NOMO-1 treated with dmso at 0.1 percent for 144 hours (cell line): ENCODE data around the gene TTPAL.

Experiments
- DNase-seq: peaks from one replicate; lab custom pipeline; 2025; ENCODE audit not compliant: unreplicated experiment; lab: John Stamatoyannopoulos, UW

Gene TTPAL

DNA sequence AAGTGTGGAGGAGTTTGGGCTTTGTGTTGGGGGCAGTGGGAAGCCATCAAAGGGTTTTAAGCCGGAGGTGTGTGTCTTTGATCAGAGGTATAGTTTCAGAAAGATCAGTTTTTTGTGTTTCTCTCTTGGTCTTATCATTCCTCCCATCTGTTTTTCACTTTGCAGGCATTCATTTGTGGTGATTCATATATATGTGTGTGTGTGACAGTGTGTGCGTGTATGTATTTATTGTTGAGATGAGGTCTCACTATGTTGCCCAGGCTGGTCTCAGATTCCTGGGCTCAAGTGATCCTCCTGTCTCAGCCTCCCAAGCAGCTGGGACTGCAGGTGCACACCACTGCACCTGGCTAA, 57.3 kb downstream of the TTPAL start:
- no peak for DNase-seq

DNA sequence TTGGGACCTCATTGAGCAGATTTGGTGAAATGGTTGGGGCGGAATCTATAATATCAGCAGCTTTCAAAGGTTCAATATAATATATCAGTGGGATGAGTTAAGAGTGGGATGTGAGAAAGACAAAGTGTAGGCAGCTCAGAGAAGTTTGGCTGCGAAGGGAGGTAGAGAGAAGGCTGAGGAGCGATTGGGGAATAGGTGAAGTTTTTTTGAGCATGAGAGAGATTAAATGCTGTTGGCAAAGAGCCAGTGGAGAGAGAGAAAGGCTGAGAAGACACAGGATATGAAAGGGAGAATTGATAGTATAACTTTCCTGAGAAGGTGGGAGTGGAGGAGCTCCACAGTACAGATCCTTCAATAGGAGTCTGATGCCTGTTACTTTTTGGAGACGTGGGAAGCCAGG, 58.3 kb downstream of the TTPAL start:
- no peak for DNase-seq

DNA sequence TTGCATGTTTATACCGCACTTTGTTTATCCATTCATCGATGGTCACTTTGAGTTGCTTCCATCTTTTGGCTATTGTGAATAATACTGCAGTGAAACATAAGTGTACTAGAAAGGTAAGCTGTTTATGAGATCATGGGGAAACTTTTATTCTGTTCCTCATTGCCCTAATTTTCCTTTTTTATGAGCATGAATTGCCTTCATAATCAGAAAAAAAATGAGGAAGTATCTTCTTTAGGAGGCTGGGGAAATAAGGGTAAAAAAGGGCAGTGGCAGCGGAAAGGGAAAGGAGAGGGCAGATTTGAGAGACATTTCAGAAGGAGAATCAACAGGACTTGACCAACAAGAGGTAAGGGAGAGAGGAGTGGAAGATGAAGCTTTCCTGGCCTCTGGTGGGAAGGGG, 60.5 kb downstream of the TTPAL start:
- peak; percentile 25 for DNase-seq

GRCh38 chr20:44537993-44538392, 62.3 kb downstream of the TTPAL start:
- no peak for DNase-seq

GRCh38 chr20:44540834-44541233, 65.2 kb downstream of the TTPAL start:
- no peak for DNase-seq

GRCh38 chr20:44541992-44542391, 66.3 kb downstream of the TTPAL start:
- DNase-seq, result no peak

DNA sequence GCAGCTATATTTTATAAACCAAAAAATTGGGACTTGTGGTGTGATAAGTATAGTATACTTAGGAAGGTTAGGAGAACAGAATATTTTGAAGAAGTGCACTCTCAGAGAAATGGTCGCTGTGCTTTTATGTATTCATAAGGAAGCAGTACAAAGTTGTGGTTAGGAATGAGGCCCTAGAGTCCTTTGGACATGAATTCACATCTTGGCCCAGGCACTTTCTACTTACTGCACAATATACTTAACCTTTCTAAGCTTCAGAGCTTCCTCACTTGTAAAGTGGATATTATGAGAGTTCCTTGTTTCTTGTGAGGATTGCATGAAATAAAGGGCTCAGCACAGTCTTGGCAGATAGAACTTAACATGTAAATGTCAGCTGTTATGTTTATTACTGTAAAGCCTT, 67.2 kb downstream of the TTPAL start:
- DNase-seq, result peak; percentile 28

GRCh38 chr20:44543358-44543757, 67.7 kb downstream of the TTPAL start:
- no peak for DNase-seq
